K562 (cell line): Measurements from ENCODE around the gene FAF2. TPM values are rescaled to one million over a fixed set of nuclear protein-coding genes. Genes with fewer than 3 reads are reported as not detected.

Source experiments
- DNMT1 ChIP-seq: fragments of 450-650 bp; IDR thresholded peaks from 2 replicates; pipeline ENCODE4 v1.6.1; 2016; ENCODE audit warnings: antibody characterized with exemption, mild to moderate bottlenecking
- FOXJ2 ChIP-seq: fragments of 200-800 bp; sonication (Bioruptor generic); IDR thresholded peaks from 2 replicates; pipeline ENCODE4 v1.6.1; 2016; ENCODE audit warnings: missing genetic modification characterization, missing compliant biosample characterization
- ILF3 ChIP-seq: fragments of 450-650 bp; IDR thresholded peaks from 2 replicates; pipeline ENCODE4 v1.6.1; 2018; ENCODE audit warnings: antibody characterized with exemption, mild to moderate bottlenecking, moderate library complexity, borderline replicate concordance
- LARP7 ChIP-seq: fragments of 450-650 bp; IDR thresholded peaks from 2 replicates; pipeline ENCODE4 v1.6.1; 2016
- MCM3 ChIP-seq: fragments of 450-650 bp; IDR thresholded peaks from 2 replicates; pipeline ENCODE4 v1.6.1; 2016
- NFRKB ChIP-seq: fragments of 450-650 bp; IDR thresholded peaks from 2 replicates; pipeline ENCODE4 v1.6.1; 2016; ENCODE audit warnings: low read depth
- POLR2AphosphoS5 ChIP-seq: IDR thresholded peaks from 2 replicates; pipeline ENCODE4 v1.6.1; 2011; ENCODE audit warnings: mild to moderate bottlenecking, low read depth, low read length, moderate library complexity; ENCODE audit not compliant: control insufficient read depth, insufficient read depth
- POLR2G ChIP-seq: fragments of 200-400 bp; formaldehyde crosslinking; IDR thresholded peaks from 2 replicates; pipeline ENCODE4 v1.6.1; 2017; ENCODE audit warnings: low read depth, mild to moderate bottlenecking, antibody characterized with exemption, low read length, moderate library complexity
- POLR2H ChIP-seq: IDR thresholded peaks from 2 replicates; pipeline ENCODE4 v1.6.1; 2016; ENCODE audit warnings: missing genetic modification characterization, low read depth, mild to moderate bottlenecking, control low read depth, missing compliant biosample characterization, moderate library complexity
- SRSF7 ChIP-seq: fragments of 200-400 bp; formaldehyde crosslinking; optimal IDR thresholded peaks from 2 replicates; pipeline ENCODE3; 2017; ENCODE audit warnings: mild to moderate bottlenecking, low read depth, low read length
- TARDBP ChIP-seq: fragments of 450-650 bp; IDR thresholded peaks from 2 replicates; pipeline ENCODE4 v1.6.1; 2016
- ZNF140 ChIP-seq: fragments of 250-450 bp; sonication (Bioruptor Pico); IDR thresholded peaks from 2 replicates; pipeline ENCODE4 v1.8.0; 2021; ENCODE audit warnings: moderate library complexity, mild to moderate bottlenecking, inconsistent platforms
- ZNF165 ChIP-seq: fragments of 250-450 bp; sonication (Bioruptor Pico); IDR thresholded peaks from 2 replicates; pipeline ENCODE4 v1.4.0; 2020; ENCODE audit warnings: borderline replicate concordance
- ZNF764 ChIP-seq: fragments of 250-450 bp; sonication (Bioruptor Pico); IDR thresholded peaks from 2 replicates; pipeline ENCODE4 v1.4.0; 2020; ENCODE audit warnings: low read depth, mild to moderate bottlenecking, moderate library complexity
- polyA plus RNA-seq, 8 experiments: library from polyadenylated mRNA; depleted of rRNA in 4 of 8; stranded (reverse) in 5 of 8; unstranded in 3 of 8; fragments of >200 nt; fragmentation: Nextera tagmentation in 2 of 8; fragmentation: Illumina TruSeq in 1 of 8; extraction: Ambion mirVana in 2 of 8; extraction: Trizol in 1 of 8; gene quantifications; 2 replicates each; pipeline versions ENCODE4 v1.2.1 to v1.2.3, GENCODE V29; 2011 to 2014; ENCODE audit warnings: inconsistent platforms in 1 of 8, missing spikeins in 1 of 8
- total RNA-seq, 7 experiments: library from RNA; depleted of rRNA in 6 of 7; stranded (reverse); fragments of >200 nt in 6 of 7; fragmentation: Illumina TruSeq in 2 of 7; extraction: Trizol in 2 of 7; gene quantifications; 2 replicates each; pipeline versions ENCODE4 v1.2.1 to v1.2.3, GENCODE V29; 2011 to 2021; ENCODE audit warnings: low replicate concordance in 1 of 7
- TF ChIP-seq, protein P1 (sequence below), 2 experiments: fragments of 450-650 bp; IDR thresholded peaks; 2 replicates each; pipeline ENCODE4 v1.6.1; 2016; ENCODE audit warnings: mild to moderate bottlenecking in 2 of 2, borderline replicate concordance in 1 of 2, low read depth in 1 of 2, moderate library complexity in 1 of 2
- TF ChIP-seq, protein P2 (sequence below): fragments of 250-450 bp; sonication (Bioruptor Pico); IDR thresholded peaks from 2 replicates; pipeline ENCODE4 v1.8.0; 2021; ENCODE audit warnings: moderate library complexity, mild to moderate bottlenecking, inconsistent platforms
- TF ChIP-seq, protein P3 (sequence below): fragments of 450-650 bp; IDR thresholded peaks from 2 replicates; pipeline ENCODE4 v1.6.1; 2017; ENCODE audit warnings: mild to moderate bottlenecking, moderate library complexity
- TF ChIP-seq, protein P4 (sequence below): sonication (generic); formaldehyde crosslinking; IDR thresholded peaks from 2 replicates; pipeline ENCODE4 v1.9.0; 2022; ENCODE audit warnings: mild to moderate bottlenecking, missing genetic modification reagents

FAF2 gene
- total and polyA plus RNA-seq, 9 of the 15 experiments (the other 6 are each of a cell fraction or from before 2014, with no cell fraction given), result 25.0 to 44.6 (median 36.1) TPM

DNA sequence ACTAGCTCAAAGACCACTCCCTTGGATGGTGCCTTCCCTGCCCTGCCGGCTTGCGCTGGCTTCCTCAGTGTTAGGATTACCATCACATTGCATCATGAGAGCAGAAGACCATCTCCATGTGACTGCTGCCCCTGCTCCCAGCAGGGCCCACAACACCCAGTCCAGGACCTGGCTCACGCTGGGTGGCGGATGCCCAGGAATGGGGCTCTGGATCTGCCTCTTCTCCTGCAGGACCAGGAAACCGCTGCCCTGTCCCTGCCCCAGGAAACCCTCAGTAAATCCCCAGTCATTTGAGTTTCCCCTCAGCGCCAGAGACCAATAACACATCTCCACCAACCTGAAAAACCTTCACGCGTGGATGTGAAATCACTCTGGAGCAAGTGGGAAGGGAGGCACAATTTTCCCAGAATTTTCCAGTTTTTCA is 92.3 kb downstream of the FAF2 start (continued):
- TF ChIP-seq, protein P1, sequence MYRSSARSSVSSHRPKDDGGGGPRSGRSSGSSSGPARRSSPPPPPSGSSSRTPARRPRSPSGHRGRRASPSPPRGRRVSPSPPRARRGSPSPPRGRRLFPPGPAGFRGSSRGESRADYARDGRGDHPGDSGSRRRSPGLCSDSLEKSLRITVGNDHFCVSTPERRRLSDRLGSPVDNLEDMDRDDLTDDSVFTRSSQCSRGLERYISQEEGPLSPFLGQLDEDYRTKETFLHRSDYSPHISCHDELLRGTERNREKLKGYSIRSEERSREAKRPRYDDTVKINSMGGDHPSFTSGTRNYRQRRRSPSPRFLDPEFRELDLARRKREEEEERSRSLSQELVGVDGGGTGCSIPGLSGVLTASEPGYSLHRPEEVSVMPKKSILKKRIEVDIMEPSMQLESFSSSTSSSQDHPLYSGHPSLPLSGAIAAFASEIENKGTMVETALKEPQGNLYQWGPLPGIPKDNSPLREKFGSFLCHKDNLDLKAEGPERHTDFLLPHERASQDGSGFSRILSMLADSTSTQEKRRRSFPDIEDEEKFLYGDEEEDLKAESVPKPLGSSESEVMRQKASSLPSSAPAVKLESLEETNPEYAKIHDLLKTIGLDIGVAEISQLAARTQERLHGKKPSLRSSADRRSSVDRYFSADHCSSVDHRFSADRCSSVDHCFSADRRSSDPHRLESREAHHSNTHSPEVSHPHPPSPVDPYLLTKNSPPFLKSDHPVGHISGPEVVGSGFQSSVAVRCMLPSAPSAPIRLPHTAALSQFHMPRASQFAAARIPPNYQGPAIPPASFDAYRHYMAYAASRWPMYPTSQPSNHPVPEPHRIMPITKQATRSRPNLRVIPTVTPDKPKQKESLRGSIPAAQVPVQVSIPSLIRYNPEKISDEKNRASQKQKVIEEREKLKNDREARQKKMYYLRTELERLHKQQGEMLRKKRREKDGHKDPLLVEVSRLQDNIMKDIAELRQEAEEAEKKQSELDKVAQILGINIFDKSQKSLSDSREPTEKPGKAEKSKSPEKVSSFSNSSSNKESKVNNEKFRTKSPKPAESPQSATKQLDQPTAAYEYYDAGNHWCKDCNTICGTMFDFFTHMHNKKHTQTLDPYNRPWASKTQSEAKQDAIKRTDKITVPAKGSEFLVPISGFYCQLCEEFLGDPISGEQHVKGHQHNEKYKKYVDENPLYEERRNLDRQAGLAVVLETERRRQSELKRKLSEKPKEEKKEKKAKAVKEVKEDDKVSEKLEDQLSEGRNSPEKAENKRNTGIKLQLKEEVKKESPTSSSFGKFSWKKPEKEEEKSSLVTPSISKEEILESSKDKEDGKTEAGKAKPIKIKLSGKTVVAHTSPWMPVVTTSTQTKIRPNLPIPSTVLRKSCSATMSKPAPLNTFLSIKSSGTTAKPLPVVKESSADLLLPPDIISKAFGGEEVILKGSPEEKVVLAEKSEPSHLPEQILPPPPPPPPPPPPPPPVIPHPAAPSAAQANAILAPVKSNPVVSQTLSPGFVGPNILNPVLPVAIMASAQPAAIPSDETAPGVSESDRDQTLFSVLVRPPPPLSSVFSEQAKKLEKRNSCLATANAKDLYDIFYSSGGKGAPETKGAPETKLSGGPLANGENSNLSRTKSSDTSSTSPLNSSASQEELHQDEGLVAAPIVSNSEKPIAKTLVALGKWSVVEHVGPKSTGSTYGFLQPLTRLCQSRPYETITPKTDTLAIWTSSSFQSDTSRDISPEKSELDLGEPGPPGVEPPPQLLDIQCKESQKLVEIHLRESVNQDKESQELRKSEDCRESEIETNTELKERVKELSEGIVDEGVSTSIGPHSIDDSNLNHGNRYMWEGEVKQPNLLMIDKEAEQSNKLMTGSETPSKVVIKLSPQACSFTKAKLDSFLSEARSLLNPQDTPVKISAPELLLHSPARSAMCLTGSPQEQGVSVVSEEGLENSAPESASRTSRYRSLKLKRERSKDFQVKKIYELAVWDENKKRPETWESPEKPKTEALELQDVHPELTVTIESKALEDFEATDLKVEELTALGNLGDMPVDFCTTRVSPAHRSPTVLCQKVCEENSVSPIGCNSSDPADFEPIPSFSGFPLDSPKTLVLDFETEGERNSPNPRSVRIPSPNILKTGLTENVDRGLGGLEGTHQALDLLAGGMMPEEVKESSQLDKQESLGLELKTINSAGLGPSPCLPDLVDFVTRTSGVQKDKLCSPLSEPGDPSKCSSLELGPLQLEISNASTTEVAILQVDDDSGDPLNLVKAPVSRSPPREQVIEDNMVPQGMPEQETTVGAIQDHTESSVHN (IDR thresholded peaks at IDR 0.05; ENCODE audit: borderline replicate concordance in 1 of 2, low read depth in 1 of 2), result no peak
- TF ChIP-seq, protein P2, sequence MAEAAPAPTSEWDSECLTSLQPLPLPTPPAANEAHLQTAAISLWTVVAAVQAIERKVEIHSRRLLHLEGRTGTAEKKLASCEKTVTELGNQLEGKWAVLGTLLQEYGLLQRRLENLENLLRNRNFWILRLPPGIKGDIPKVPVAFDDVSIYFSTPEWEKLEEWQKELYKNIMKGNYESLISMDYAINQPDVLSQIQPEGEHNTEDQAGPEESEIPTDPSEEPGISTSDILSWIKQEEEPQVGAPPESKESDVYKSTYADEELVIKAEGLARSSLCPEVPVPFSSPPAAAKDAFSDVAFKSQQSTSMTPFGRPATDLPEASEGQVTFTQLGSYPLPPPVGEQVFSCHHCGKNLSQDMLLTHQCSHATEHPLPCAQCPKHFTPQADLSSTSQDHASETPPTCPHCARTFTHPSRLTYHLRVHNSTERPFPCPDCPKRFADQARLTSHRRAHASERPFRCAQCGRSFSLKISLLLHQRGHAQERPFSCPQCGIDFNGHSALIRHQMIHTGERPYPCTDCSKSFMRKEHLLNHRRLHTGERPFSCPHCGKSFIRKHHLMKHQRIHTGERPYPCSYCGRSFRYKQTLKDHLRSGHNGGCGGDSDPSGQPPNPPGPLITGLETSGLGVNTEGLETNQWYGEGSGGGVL (CRISPR knock-in tag), result no peak
- TF ChIP-seq ILF3 (no peak), NFRKB (peak; percentile 72; the same call in 1 of the 2 replicates), POLR2G (peak; percentile 62), FOXJ2 (tag) (peak; percentile 71), POLR2AphosphoS5 (no peak), TARDBP (no peak), MCM3 (no peak), SRSF7 (no peak), ZNF140 (CRISPR knock-in tag) (0 out of 2 replicates have a peak, but pooled peaks have one; percentile 58), POLR2H (tag) (no peak), ZNF165 (CRISPR knock-in tag) (peak; percentile 79; the same call in 1 of the 2 replicates), DNMT1 (no peak), LARP7 (no peak), ZNF764 (CRISPR knock-in tag) (no peak)
- TF ChIP-seq, protein P3, sequence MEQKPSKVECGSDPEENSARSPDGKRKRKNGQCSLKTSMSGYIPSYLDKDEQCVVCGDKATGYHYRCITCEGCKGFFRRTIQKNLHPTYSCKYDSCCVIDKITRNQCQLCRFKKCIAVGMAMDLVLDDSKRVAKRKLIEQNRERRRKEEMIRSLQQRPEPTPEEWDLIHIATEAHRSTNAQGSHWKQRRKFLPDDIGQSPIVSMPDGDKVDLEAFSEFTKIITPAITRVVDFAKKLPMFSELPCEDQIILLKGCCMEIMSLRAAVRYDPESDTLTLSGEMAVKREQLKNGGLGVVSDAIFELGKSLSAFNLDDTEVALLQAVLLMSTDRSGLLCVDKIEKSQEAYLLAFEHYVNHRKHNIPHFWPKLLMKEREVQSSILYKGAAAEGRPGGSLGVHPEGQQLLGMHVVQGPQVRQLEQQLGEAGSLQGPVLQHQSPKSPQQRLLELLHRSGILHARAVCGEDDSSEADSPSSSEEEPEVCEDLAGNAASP, result no peak
- TF ChIP-seq, protein P4, sequence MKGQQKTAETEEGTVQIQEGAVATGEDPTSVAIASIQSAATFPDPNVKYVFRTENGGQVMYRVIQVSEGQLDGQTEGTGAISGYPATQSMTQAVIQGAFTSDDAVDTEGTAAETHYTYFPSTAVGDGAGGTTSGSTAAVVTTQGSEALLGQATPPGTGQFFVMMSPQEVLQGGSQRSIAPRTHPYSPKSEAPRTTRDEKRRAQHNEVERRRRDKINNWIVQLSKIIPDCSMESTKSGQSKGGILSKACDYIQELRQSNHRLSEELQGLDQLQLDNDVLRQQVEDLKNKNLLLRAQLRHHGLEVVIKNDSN, result peak; percentile 72
